Liver (tissue), 9 donors: ENCODE measurements around the gene ERMAP. TPM values are rescaled to one million over a fixed set of nuclear protein-coding genes. Genes with fewer than 3 reads are reported as not detected.

Experiments
- DNase-seq: peaks from one replicate; pipeline ENCODE4 v3.0.0-alpha.2; 2017; ENCODE audit warnings: low spot score
- H3K27ac ChIP-seq, 2 donors: one replicate each; pipeline ENCODE4 v1.7.0; 2013; ENCODE audit warnings: inconsistent platforms in 2 of 2, low read length in 2 of 2, control low read depth in 1 of 2, low read depth in 1 of 2, mild to moderate bottlenecking in 1 of 2
- H3K27me3 ChIP-seq, 4 donors: one replicate each; pipeline versions ENCODE4 v1.6.1 to v1.7.0; 2013; ENCODE audit warnings: low read length in 3 of 4, inconsistent platforms in 1 of 4, mild to moderate bottlenecking in 1 of 4, moderate library complexity in 1 of 4; ENCODE audit not compliant: control insufficient read depth in 4 of 4, insufficient read depth in 4 of 4
- H3K36me3 ChIP-seq, 4 donors: one replicate each; pipeline versions ENCODE4 v1.6.1 to v1.7.0; 2013; ENCODE audit warnings: low read length in 3 of 4, mild to moderate bottlenecking in 3 of 4, low read depth in 1 of 4, moderate library complexity in 1 of 4; ENCODE audit not compliant: control insufficient read depth in 4 of 4, insufficient read depth in 3 of 4
- H3K4me1 ChIP-seq, 4 donors: one replicate each; pipeline versions ENCODE4 v1.6.1 to v1.7.0; 2013; ENCODE audit warnings: low read length in 3 of 4, mild to moderate bottlenecking in 3 of 4, moderate library complexity in 1 of 4; ENCODE audit not compliant: control insufficient read depth in 4 of 4, insufficient read depth in 4 of 4
- H3K4me3 ChIP-seq, 3 donors: one replicate each; pipeline versions ENCODE4 v1.6.1 to v1.7.0; 2013; ENCODE audit warnings: low read length in 3 of 3, control low read depth in 1 of 3, low read depth in 1 of 3, mild to moderate bottlenecking in 1 of 3
- H3K9ac ChIP-seq, 2 donors: one replicate each; pipeline ENCODE4 v1.7.0; 2013; ENCODE audit warnings: low read length in 2 of 2, mild to moderate bottlenecking in 2 of 2, moderate library complexity in 2 of 2, control low read depth in 1 of 2, low read depth in 1 of 2
- H3K9me3 ChIP-seq, 4 donors: one replicate each; pipeline versions ENCODE4 v1.6.1 to v1.7.0; 2013; ENCODE audit warnings: low read length in 3 of 4; ENCODE audit not compliant: control insufficient read depth in 4 of 4
- CTCF ChIP-seq: fragments of 150-350 bp; IDR thresholded peaks from 2 replicates; pipeline ENCODE4 v1.5.1; 2017; ENCODE audit warnings: improper control_type of control experiment, low read depth, low read length; ENCODE audit not compliant: missing input control
- EGR1 ChIP-seq, 2 donors: IDR thresholded peaks; 2 replicates each; pipeline ENCODE4 v1.6.1; 2016 to 2018; ENCODE audit warnings: antibody characterized with exemption in 2 of 2, low read depth in 2 of 2
- FOXA1 ChIP-seq: IDR thresholded peaks from 2 replicates; pipeline ENCODE4 v1.6.1; 2016; ENCODE audit warnings: antibody characterized with exemption
- FOXA2 ChIP-seq: IDR thresholded peaks from 2 replicates; pipeline ENCODE4 v1.6.1; 2016; ENCODE audit warnings: antibody characterized with exemption
- HNF4A ChIP-seq, 2 donors: conservative IDR thresholded peaks; 2 replicates each; pipeline ENCODE4 v1.6.1; 2016; ENCODE audit warnings: antibody characterized with exemption in 2 of 2, mild to moderate bottlenecking in 2 of 2
- HNF4G ChIP-seq: IDR thresholded peaks from 2 replicates; pipeline ENCODE4 v1.6.1; 2016; ENCODE audit warnings: antibody characterized with exemption
- MAX ChIP-seq: IDR thresholded peaks from 2 replicates; pipeline ENCODE4 v1.6.1; 2016; ENCODE audit warnings: antibody characterized with exemption
- RAD21 ChIP-seq, 2 donors: IDR thresholded peaks; 2 replicates each; pipeline ENCODE4 v1.6.1; 2016; ENCODE audit warnings: antibody characterized with exemption in 2 of 2, mild to moderate bottlenecking in 2 of 2
- RXRA ChIP-seq, 2 donors: IDR thresholded peaks; 2 replicates each; pipeline ENCODE4 v1.6.1; 2017 to 2018; ENCODE audit warnings: antibody characterized with exemption in 2 of 2, mild to moderate bottlenecking in 1 of 2
- TAF1 ChIP-seq: conservative IDR thresholded peaks from 2 replicates; pipeline ENCODE4 v1.6.1; 2016; ENCODE audit warnings: antibody characterized with exemption, mild to moderate bottlenecking
- YY1 ChIP-seq: IDR thresholded peaks from 2 replicates; pipeline ENCODE4 v1.6.1; 2016; ENCODE audit warnings: antibody characterized with exemption, mild to moderate bottlenecking
- WGBS: extraction: QIAGEN DNeasy Blood & Tissue Kit; methylation state at CpG from one replicate; pipeline ENCODE4 v1.1.7; 2013; 5-methylcytosine and 5-hydroxymethylcytosine counted together
- polyA plus RNA-seq, 2 donors: library from polyadenylated mRNA; stranded (reverse) in 1 of 2; unstranded in 1 of 2; fragments of 200-250 nt in 1 of 2; fragments of >200 nt in 1 of 2; fragmentation: Nextera tagmentation in 1 of 2; extraction: Ambion mirVana in 1 of 2; gene quantifications; one replicate each; pipeline versions ENCODE4 v1.2.1 to v1.2.3, GENCODE V29; 2013 to 2015
- total RNA-seq, 2 donors: library from RNA; depleted of rRNA; stranded (reverse); fragments of >200 nt; gene quantifications; one replicate each; pipeline ENCODE4 v1.2.3, GENCODE V29; 2014
- TF ChIP-seq, protein P1 (sequence below): IDR thresholded peaks from 2 replicates; pipeline ENCODE4 v1.6.1; 2016; ENCODE audit warnings: antibody characterized with exemption
- TF ChIP-seq, protein P2 (sequence below): IDR thresholded peaks from 2 replicates; pipeline ENCODE4 v1.6.1; 2016; ENCODE audit warnings: antibody characterized with exemption, mild to moderate bottlenecking
- donor health status: healthy.
- donor health status: healthy.
- donor health status: healthy.
- donor health status: healthy.
- donor health status: healthy.

The ERMAP gene
- total and polyA plus RNA-seq, 4 donors, result 3.9 to 96.9 (median 9.0) TPM

DNA sequence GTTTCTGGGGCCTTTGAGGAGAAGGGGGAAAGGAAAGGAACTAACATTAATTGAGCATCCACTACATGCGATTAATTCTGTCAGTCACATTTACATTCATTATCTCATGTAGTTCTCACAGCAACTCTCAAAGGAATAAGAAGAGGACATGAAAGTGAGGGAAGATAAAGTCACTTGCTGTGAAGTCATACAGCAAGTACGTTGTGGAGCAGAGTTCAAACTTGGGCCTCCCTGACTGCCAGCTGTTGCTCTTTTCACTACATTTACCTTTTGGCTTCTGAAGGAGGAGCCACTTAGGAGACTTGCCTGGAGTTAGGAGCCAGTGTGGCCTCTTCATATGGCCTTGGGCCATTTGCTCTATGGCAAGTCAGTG is 35.7 kb downstream of the ERMAP start:
- no peak for DNase-seq
- 47% methylated on average over 2 of the region's 2 CpGs for WGBS
- TF ChIP-seq CTCF (no peak), EGR1 (IDR thresholded peaks at IDR 0.05; ENCODE audit: low read depth in 2 of 2) (no peak), RAD21 (IDR thresholded peaks at IDR 0.05) (no peak)
- TF ChIP-seq, protein P1, sequence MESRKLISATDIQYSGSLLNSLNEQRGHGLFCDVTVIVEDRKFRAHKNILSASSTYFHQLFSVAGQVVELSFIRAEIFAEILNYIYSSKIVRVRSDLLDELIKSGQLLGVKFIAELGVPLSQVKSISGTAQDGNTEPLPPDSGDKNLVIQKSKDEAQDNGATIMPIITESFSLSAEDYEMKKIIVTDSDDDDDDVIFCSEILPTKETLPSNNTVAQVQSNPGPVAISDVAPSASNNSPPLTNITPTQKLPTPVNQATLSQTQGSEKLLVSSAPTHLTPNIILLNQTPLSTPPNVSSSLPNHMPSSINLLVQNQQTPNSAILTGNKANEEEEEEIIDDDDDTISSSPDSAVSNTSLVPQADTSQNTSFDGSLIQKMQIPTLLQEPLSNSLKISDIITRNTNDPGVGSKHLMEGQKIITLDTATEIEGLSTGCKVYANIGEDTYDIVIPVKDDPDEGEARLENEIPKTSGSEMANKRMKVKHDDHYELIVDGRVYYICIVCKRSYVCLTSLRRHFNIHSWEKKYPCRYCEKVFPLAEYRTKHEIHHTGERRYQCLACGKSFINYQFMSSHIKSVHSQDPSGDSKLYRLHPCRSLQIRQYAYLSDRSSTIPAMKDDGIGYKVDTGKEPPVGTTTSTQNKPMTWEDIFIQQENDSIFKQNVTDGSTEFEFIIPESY, result no peak
- TF ChIP-seq, protein P2, sequence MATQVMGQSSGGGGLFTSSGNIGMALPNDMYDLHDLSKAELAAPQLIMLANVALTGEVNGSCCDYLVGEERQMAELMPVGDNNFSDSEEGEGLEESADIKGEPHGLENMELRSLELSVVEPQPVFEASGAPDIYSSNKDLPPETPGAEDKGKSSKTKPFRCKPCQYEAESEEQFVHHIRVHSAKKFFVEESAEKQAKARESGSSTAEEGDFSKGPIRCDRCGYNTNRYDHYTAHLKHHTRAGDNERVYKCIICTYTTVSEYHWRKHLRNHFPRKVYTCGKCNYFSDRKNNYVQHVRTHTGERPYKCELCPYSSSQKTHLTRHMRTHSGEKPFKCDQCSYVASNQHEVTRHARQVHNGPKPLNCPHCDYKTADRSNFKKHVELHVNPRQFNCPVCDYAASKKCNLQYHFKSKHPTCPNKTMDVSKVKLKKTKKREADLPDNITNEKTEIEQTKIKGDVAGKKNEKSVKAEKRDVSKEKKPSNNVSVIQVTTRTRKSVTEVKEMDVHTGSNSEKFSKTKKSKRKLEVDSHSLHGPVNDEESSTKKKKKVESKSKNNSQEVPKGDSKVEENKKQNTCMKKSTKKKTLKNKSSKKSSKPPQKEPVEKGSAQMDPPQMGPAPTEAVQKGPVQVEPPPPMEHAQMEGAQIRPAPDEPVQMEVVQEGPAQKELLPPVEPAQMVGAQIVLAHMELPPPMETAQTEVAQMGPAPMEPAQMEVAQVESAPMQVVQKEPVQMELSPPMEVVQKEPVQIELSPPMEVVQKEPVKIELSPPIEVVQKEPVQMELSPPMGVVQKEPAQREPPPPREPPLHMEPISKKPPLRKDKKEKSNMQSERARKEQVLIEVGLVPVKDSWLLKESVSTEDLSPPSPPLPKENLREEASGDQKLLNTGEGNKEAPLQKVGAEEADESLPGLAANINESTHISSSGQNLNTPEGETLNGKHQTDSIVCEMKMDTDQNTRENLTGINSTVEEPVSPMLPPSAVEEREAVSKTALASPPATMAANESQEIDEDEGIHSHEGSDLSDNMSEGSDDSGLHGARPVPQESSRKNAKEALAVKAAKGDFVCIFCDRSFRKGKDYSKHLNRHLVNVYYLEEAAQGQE, result no peak
- Histone ChIP-seq H3K36me3 (peaks cover 3 to 18% (median 17%) of the 10 kb centered on the region in 4 donors), H3K9ac (no peak overlapping the region), H3K27me3 (no peaks in the 10 kb centered on the region), H3K4me1 (peaks cover 0 to 8% (median 4%) of the 10 kb centered on the region in 4 donors), H3K4me3 (no peak overlapping the region), H3K9me3 (peaks cover 0 to 3% (median 0%) of the 10 kb centered on the region in 4 donors), H3K27ac (no peak overlapping the region)

- no peak for DNase-seq
- H3K27me3 ChIP-seq, result no peaks in the 10 kb centered on the region
- peaks cover 0 to under 1% (median 0%) of the 10 kb centered on the region in 4 donors for H3K4me1 ChIP-seq
- no peak overlapping the region for H3K9ac ChIP-seq
- no peak overlapping the region for H3K4me3 ChIP-seq
- peak overlapping the region in 1 of 2 donors; percentile 21 for H3K27ac ChIP-seq
- peaks cover 0 to 3% (median 0%) of the 10 kb centered on the region in 4 donors for H3K9me3 ChIP-seq
- WGBS, result 56% methylated on average over 6 of the region's 6 CpGs
- H3K36me3 ChIP-seq, result peaks cover 3 to 18% (median 17%) of the 10 kb centered on the region in 4 donors
- TF ChIP-seq, protein P1, result no peak
- TF ChIP-seq RXRA (IDR thresholded peaks at IDR 0.05) (peak in 1 of 2 donors; percentile 6), CTCF (no peak), HNF4A (conservative IDR thresholded peaks at IDR 0.05) (peak in 1 of 2 donors; percentile 9), FOXA2 (no peak), EGR1 (IDR thresholded peaks at IDR 0.05; ENCODE audit: low read depth in 2 of 2) (no peak), HNF4G (no peak), MAX (no peak), FOXA1 (no peak), YY1 (no peak), TAF1 (no peak)
- TF ChIP-seq, protein P2, result no peak
Measured at GRCh38 chr1:42853116-42853884, 36.4 kb downstream of the ERMAP start.
